Measurements from ENCODE around the gene ARHGEF39.

ARHGEF39 gene

GRCh38 chr9:35675204-35675603 is 10.2 kb upstream of the ARHGEF39 start:
- DNase-seq (ENCODE audit: low read depth in 2 of 2) = no peak

GRCh38 chr9:35674025-35674361 is 9.0 kb upstream of the ARHGEF39 start:
- no peak for DNase-seq (ENCODE audit: low read depth in 2 of 2)

- no peak for DNase-seq (ENCODE audit: low read depth in 2 of 2)
Measured at GRCh38 chr9:35673132-35674024, 8.4 kb upstream of the ARHGEF39 start, which contains the start of gene CA9. Gene CA9, plus strand, starts transcription at chr9:35673928. Its CDS starts 32 bp downstream, at chr9:35673960.

- no peak for DNase-seq (ENCODE audit: low read depth in 2 of 2)
Measured at GRCh38 chr9:35669331-35670145, 4.5 kb upstream of the ARHGEF39 start.

- DNase-seq (ENCODE audit: low read depth in 2 of 2) = no peak
Measured at GRCh38 chr9:35667939-35668338, 2.9 kb upstream of the ARHGEF39 start.

GRCh38 chr9:35666549-35666948 is 1.6 kb upstream of the ARHGEF39 start:
- DNase-seq (ENCODE audit: low read depth in 2 of 2) = no peak

GRCh38 chr9:35666045-35666444 is 1.1 kb upstream of the ARHGEF39 start:
- DNase-seq (ENCODE audit: low read depth in 2 of 2) = no peak

GRCh38 chr9:35665471-35665818 is 450 bp upstream of the ARHGEF39 start:
- DNase-seq (ENCODE audit: low read depth in 2 of 2) = no peak

- no peak for DNase-seq (ENCODE audit: low read depth in 2 of 2)
Measured at GRCh38 chr9:35662437-35662836, 2.6 kb downstream of the ARHGEF39 start.

- no peak for DNase-seq (ENCODE audit: low read depth in 2 of 2)
Measured at GRCh38 chr9:35661756-35662350, 3.1 kb downstream of the ARHGEF39 start.

GRCh38 chr9:35660966-35661415 is 4.0 kb downstream of the ARHGEF39 start:
- no peak for DNase-seq (ENCODE audit: low read depth in 2 of 2)

- no peak for DNase-seq (ENCODE audit: low read depth in 2 of 2)
Measured at GRCh38 chr9:35659340-35659739, 5.7 kb downstream of the ARHGEF39 start.

GRCh38 chr9:35658968-35659220 is 6.1 kb downstream of the ARHGEF39 start:
- DNase-seq (ENCODE audit: low read depth in 2 of 2) = no peak

- DNase-seq (ENCODE audit: low read depth in 2 of 2) = peak; percentile 58 to 77
Measured at GRCh38 chr9:35658137-35658967, 6.6 kb downstream of the ARHGEF39 start, which contains the start of gene CCDC107. Gene CCDC107, plus strand, starts transcription at chr9:35658292. Its CDS starts 88 bp downstream, at chr9:35658380.

GRCh38 chr9:35657546-35658136 is 7.4 kb downstream of the ARHGEF39 start, which contains the start of gene RMRP:
Gene RMRP, minus strand, starts transcription at chr9:35658019.
- peak; percentile 92 to 94 for DNase-seq (ENCODE audit: low read depth in 2 of 2)

- no peak for DNase-seq (ENCODE audit: low read depth in 2 of 2)
Measured at GRCh38 chr9:35656831-35657545, 8.0 kb downstream of the ARHGEF39 start.

- no peak for DNase-seq (ENCODE audit: low read depth in 2 of 2)
Measured at GRCh38 chr9:35656348-35656747, 8.6 kb downstream of the ARHGEF39 start.

GRCh38 chr9:35653611-35654010 is 11.4 kb downstream of the ARHGEF39 start:
- no peak for DNase-seq (ENCODE audit: low read depth in 2 of 2)

GRCh38 chr9:35652829-35653209 is 12.2 kb downstream of the ARHGEF39 start:
- DNase-seq (ENCODE audit: low read depth in 2 of 2) = no peak
